Stimulated activated CD4-positive, alpha-beta T cell treated with anti-CD3 and anti-CD28 coated beads, Interleukin-1b, Interleukin-23, amount 100 ng/mL, for 1 hour (primary cell): Measurements from ENCODE around the gene SLBP.

Experiments used
- DNase-seq, 2 donors: peaks; one replicate each; pipeline ENCODE4 v3.0.0-alpha.2; 2020; ENCODE audit warnings: low read depth in 2 of 2

SLBP gene

DNA sequence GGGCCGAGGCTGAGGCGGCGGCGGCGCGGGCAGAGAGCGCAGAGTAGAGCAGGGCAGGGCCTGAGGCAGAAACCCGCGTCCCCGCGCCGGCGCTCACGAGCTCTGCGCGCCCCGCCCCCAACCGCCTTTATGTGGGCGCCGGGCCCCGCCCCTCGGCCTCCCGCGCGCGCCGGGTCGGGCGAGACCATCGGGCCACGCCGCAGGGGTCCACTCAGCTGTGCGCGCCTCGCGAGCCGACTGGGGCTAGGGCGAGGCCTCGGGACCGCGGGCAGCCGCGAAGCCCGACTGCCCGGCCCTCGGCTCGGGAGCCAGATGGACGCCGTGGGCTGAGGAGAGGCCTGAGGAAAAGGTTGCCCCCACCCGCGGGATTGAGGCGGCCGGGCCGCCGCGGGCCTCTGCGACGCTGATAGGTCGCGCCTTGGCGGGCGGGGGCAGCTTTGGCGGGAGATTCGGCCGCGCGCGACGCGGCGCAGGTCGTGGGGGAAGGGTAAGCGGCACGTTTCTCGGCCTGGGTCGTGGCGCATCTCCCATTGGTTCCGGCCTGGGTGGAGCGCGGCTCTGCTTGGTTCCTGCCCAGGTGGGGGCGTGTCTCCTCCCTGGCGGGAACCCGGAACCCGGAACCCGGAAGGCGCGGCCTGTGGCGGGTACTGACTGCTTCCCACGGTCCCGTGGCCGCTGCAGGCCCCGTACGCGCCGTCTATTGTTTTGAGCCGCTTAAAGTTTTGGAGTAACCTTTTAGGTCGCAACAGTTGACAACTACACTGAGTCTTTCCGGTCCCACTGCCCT lies at the start of gene SLBP:
Gene SLBP, minus strand, starts transcription at position 104 of the 787 bp plus-strand sequence. CDS start 131 bp downstream, outside the sequence.
- DNase-seq = peak; percentile 94 to 97

DNA sequence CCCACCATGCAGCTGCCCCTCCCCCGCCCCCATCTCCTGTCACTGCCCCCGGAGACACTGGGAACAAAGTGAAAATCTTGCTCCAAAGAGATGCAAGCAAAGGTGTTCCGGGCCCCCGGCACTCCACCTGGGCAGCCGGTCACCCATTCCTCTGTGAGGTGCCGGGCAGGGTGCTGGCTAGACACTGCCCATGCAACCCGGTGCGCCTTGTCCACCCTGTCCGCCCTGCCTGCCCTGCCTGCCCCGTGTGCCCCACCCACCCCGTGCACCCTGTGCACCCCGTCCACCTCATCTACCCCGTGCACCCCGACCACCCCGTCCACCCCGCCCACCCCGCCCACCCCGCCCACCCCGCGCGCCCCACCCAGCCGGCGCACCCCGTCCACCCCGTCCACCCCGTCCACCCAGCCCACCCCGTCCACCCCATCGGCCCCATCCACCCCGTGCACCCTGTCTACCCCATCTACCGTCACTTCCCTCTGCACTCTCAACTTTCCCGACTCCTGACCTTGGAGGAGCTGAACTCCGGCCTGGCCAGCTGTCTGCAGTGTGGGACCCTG lies 49.1 kb upstream of the SLBP start:
- no peak for DNase-seq

DNA sequence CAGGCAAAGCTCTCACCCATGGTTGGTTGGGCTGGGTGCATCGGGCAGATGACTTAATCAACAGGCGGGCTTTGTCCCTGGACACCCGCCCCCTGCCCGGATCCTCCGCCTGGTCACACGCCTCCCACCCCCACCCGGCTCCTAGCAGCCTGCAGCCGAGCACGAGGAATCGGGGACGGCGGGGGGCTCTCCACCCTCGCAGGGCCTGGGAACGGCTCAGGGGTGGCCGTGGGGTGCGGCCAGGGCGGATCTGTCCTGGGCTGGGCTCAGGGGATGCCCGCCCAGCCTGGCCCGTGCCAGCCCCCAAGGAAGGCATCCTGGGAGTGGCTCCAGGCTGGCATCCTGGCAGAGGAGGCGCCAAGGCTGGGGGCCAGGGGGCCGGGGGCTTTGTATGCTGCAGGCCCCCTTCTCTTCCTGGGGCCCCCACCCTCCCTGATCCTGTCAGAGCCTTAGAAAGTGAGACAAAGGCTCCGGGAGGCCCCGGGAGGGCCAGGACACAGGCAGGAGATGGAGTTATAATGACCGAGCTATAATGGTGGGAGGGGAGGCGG lies 48.5 kb upstream of the SLBP start:
- no peak for DNase-seq

DNA sequence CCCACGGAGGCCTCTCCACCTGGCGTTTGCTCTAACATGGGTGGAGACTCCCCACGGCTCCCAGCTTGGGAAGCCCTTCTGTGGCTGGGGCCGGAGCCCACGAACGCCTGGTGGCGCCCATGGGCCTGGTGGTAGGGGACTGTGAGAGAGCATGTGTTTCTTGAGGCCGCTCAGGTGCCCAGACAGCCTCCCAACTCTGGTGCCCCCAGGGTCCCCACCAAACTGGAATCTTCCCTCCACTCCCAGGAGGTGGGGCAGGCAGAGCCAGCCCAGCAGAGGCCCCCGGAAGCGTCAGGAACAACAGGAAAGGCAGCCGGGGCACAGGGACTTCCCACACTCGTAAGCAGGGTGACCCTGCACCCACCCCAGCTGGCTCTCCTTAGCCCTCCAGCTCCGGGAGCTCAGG lies 47.7 kb upstream of the SLBP start:
- DNase-seq = no peak

DNA sequence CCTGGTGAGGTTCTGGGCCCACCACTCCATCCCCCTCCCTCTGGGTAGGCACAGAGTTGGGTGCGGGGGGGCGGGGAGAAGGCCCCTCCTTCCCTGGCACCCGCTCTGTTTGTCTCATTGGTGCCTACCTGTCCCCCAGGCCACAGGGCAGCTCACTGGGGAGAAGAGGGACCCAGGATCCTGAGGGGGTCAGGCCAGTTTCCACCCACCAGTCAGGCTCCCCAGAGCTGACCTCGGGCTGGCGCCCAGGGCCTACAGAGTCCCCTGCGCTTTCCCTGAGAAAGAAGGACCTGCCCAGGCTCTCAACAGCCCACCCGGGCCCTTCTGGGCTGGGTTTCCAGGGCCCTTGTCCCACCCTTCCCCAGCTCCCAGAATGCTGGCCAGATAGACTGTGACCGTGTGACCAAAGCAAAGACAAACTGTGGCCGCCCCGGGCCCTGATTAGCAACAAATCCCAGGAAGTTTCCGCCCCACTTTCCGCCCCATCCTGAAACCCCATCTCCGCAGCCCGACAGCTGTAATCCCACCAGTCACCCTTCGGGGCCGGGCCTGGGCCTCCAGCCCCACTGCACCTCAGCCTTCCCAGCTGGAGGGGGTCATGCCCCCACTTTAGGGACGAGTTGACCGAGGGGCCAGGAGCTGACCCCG lies 47.2 kb upstream of the SLBP start:
- DNase-seq = no peak

DNA sequence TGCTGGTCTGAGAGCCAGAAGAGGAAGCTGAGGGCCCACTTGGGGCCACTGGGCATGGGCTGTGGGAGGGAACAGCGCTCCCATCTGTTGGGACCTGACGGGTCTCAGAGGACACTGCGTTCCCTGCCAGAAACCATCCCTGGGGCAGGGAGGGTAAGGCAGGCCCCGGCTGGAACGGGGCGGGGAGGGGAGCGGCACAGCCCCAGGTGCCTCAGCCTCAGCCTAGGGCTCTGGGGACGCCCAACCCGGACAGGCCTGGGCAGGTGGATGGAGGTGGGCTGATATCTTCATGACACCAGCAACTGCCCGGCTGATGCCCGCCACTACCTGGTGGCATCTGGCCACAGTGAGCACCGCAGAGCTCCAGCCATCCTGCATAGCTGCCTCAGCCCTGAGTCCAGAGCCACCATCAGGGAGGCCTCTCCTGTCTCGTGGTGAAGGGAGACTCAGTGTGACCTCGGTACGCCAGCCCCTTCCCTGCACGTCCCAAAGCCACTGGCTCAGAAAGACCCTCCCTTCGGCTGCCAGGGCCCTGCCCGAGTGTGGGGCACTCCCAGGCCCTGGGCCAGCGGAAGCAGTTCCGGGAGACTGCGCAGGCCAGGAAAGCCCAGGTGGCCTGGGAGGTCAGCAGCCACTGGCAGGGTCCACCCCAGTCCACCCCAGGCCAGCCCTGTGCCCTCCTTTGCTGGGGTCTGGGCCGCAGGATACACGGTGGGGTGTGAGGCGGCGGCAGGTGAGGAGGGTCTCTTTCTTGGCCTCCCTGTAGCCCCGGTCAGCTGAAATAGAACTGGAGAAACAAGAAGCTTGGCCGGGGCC lies 46.4 kb upstream of the SLBP start:
- DNase-seq = no peak

DNA sequence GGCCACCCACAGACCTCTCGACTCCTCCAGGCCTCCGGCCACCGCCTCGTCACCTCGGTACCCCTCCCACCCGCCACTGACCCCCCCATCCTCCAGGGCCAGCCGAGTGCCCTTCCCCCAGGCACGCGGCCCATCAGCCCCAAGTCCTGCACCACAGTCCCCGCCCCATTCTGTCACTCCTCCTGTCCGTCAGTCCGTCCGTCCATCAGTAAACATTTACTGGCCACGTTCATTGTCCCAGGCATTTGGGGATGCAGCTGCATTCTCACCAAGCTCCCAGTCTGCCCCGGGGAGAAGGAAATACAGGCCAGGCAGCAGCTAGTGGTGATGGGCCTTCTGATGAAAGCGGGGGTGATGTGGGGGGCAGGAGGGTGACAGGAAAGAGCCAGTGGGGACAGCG lies 45.7 kb upstream of the SLBP start:
- DNase-seq = no peak

DNA sequence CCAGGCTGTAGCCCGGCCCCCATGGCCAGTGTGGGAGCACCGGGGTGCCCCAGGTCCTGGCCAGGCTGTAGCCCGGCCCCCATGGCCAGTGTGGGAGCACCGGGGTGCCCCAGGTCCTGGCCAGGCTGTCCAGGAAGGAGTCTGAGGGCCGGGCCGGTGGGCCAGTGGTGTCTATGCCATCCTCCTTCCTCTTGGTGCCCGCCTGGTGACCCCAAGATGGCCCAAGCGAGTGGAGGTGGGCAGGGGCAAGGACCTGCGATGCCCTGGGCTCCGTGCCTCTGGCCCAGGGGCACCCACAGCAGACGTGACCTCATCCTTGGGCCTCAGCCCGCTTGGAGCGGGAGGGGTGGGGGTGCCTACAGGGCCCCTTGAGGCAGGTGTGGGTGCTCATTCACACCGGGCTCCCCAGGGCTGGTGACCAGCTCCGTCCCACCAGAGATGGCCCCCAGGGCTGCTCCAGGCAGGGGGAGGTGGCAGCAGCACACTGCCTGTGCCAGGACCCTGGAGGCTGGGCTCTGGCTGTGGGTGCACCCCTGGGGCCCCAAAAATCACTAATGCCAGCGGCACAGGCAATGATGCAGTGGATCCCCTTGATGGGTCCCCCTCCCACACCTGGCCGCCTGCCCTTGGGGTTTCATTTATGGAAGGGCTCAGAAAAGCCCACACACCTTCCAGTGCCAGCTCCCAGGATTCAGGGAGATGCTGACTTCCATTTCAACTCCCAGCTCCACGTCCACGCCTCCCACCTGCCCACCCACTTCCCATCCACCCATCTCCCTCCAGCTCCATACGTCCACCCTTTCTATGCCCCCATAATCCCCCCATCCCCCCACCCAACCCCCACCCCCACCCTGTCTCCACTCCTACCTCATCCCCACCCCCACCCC lies 45.0 kb upstream of the SLBP start:
- no peak for DNase-seq

DNA sequence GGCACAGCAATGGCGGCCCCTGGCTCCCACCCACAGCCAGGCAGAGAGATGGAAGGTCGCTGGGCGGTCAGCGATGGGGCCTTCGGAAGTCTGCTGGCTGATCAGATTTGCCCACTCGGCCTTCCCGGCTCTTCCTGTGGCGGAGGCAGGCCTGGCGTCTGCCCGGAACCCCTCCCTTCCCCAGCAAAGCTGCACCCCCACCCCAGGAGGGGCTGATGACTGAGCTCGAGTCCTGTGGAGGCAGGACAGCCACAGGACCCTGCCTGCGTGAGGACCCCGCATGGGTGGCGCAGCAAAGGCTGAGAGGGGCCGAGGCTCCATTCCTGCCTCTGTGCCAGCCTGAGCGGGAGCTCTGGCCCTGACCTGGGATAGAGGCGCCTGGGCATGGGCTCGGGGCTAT lies 44.0 kb upstream of the SLBP start:
- no peak for DNase-seq

DNA sequence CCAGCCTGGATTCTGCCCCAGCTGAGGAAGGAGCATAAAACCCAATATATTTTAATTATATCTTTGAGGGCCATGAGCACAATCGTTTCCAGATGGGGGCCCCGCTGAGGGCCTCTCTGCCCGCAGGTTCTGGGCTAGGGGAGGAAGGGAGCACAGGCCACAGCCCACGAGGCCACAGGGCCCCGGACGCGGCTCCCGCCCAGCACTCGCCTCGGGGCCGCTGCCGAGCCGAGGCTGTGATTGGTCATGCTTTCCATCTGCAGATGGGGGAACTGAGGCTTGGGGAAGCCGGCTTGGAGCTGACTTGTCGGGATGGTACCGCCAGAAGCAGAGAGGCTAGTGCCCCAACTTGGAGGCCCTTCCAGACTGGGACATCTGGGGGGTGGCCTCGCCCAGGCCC lies 43.2 kb upstream of the SLBP start:
- no peak for DNase-seq

DNA sequence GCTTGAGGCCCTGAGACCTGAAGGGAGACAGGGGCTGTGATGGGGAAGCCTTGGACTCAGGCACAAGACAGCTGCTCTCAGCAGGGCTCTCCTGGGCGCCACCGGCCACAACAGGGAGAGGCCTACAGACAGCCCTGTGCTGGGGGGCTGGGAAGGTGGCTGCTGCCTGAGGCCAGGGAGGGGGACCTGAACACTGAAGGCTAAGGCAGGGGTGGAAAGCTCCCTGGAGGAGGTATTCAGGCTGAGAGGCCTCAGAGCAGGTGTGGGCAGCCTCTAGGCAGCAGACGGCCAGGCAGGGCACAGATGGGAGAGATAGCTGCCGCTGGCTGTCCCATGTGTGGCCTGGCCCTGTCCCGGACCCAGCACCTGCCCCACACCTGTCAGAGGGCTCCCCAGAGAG lies 42.2 kb upstream of the SLBP start:
- no peak for DNase-seq

DNA sequence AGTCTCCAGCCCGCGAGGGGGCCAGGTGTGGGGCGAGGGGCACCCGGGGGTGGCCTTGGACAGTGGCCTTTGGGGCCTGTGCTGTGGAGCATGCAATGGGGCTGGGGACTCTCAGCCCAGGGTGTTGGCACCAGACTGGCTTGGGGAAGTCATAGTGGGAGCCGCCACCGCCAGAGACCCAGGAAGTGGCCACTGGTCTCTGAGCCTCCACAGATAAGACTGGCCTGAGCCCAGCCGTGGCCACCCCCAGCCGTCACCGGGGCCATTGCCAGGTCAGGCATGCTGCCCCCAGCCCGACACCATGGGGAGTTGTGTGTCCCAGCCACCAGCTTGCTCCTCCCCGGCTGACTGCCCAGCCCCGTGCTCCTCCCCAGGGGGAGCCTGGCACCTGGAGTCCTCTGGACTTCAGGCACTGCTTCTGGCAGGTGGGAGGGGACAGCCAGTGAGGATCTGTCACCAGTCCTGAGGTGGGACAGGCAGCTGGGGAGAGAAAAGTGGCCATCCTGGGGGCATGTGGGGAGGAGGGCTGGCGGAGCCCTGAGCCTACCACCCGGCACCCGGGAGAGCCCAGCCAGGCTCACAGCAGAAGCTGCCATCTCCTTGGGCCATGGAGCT lies 41.7 kb upstream of the SLBP start:
- DNase-seq = no peak

DNA sequence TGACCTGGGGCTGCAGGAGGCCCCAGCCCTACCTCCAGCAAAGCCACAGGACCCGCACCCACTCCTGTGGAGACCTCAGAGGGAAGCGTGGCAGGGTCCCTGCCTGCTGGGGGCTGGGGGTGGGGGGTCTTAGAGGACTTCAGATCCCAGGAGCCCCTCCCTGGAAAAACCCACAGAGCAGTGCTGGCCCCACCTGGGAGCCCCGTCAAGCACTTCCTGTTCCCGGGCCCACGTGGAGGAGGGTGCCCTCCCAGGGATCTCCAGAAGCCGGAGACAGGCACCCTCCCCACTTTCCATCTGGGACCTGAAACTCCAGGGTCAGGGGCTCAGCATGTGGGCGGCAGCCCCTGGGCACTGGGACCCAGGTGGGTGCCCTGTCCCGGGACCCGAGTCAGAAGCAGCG lies 41.2 kb upstream of the SLBP start:
- no peak for DNase-seq

DNA sequence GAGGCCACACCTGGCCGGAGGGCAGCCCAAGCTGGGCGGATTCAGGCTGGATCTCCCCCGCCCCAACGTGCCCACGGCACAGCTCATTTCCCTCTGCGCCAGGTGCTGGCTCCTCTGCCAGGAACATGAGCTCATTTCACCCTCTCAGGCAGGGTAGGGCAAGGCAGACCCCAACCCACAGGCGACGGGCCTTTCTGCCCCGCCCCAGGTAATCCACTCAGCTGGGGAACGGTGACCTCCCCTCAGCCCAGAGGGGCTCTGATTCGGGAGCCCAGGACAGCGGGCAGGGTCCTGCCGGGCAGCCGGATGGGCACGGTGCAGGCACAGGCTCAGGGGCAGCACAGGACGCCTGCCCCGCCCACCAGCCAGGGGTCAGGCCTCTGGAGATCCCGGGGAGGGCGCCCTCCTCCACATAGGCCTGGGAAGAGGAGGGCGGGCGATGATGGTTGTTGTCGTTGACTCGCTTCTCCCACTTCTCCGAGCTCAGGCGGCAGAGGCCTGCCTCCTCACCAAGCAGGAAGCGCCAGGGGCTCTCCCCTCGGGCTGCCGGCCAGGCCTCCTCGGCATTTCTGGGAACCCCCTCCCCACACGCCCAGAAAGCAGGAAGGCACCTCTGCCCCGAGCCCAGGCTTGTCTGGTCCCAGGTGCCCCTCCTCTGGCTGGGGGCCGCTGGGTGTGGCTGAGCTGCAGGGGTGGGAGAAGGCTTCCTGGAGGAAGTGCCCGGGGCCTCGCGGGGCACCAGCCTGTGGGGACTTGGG lies 40.3 kb upstream of the SLBP start:
- no peak for DNase-seq

DNA sequence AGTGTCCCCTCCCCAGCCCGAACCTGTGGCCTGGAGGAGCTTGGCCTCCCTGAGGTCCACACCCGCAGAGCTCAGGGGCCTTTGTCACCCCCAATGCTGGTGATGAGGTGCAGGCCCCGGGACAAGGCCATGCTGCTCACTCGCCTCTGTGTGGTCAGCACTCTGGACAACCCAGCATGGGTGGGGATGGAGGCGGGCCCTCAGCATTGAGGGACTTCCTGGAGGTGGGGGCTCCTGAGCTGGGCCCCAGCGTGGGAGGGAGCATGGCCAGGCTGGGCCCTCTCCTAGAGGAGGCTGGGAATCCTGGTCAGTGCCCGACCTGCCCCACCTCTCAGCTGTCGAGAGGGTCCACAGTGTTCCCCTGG lies 39.8 kb upstream of the SLBP start:
- DNase-seq = no peak

DNA sequence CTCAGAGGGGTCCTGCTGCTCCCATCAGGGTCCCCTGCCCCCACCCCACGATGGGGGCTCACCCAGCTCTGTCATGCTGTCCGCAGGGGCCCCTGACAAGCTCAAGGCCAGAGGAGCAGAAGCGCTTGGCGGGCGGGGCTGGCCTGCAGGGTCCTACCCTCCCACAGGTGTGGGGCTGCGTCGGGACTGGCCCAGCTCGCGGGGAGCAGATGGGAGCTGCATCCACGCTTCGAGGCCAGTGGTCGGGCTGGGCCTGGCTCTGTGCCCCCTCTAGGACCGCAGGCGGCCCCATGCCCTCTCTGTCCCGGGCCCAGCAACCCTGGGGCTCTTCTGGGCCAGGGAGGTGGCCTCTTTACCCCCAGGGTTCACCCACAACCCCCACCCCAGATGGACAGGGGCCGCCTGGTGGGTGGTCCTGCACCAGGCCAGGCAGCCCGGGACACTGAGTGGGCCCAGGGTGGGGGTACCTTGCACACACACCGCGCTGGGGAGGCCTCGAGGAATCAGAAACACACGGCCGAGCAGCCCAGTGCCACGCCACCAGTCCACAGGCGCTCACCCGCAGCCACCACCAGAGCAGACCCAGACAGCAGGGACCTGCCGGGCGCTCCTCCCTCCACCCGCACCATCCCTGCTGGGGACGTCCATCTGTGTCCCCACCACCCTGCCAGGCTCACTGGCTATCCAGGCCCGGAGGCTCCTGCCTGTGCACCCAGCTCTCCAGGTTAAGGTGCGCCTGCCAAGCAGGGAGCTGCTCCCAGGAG lies 39.2 kb upstream of the SLBP start:
- DNase-seq = no peak

DNA sequence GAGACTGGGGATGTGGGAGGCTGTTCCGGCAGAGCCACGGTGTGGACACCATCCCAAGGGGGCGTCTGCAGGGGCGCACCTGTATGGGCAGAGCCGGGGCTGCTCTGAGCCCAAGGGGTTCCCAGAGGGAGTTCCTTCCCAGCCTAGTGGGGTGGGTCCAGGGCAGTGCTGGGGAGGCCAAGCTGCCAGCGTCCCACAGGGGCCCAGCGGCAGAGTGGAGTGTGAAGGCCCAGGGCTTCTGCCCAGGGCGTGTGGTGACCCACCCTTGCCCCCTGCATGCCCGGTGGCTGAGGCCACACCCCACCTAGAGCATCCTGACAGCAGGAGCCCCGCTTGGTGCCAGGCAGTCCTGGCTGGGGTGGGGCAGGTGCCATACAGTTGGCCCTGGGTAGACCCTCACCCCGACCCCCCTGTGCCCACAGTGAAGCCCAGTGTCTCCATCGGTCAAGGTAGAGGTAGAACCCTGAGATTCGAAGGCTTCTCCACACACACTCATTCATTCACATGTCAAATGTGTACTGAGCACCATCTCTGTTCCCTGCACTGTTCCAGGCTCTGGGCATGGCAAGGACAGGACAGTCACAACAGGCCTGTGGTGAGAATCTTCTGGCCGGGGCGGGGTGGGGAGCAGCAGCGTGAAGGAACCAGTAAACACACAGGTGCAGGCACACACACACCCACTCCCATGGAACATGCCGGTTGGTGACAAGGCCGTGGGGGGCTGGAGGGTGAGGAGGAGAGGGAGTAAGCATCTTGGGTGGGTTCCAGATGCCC lies 38.4 kb upstream of the SLBP start:
- DNase-seq = no peak

DNA sequence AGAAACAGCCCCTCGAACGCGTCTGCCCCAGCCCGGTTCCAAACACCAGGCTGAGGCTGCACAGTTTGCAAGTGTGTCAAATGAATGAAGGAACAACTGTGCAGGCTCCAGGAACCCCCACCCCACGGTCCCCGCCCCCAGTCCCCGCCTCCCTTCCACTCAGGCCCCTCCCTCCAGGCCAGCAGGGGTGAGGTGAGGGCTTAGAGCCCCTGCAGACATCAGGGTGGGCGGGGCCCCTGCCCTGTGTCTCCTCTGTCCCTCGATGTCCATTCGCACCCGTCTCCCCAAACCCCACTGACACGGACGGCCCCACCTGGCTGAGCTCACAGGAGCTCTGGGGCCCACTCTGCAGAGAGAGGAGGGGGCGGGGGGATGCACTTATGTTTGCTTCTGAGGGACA lies 37.7 kb upstream of the SLBP start:
- DNase-seq = no peak
